GM18499 (cell line): ENCODE measurements around the gene COL19A1.

ENCODE experiments used
- ATAC-seq: cut with Tn5 transposase; IDR thresholded peaks from one replicate; pipeline ENCODE4 v1.9.1; 2021; ENCODE audit warnings: moderate number of reproducible peaks; ENCODE audit not compliant: insufficient read depth, unreplicated experiment

Gene COL19A1

GRCh38 chr6:70198785-70199184, 332.4 kb downstream of the COL19A1 start:
- no peak for ATAC-seq

DNA sequence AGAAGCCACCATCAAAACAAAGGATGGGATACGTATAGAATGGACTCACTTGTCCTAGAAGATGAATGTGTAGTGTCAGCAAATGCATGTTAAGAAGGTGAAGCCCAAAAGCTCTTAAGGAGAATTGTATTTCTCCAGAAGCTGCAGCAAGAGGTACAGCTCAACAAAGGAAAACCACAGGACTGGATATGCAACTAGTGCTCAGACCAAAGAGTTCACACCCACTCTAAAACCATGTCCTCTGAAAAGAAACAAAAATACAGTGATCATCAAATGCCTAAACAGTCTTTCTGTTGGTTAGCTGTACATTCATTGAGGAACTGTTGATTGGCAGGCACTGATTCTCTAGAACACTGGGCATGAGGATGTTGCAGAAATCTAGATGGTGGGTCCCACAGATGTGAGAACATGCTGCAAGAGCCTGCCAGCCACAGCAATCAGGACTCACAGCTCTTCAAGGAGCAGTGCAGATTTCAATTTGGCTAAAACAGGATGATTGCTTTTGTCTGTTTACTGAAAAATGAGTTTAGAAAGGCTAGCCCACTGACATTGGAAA, 342.0 kb downstream of the COL19A1 start:
- no peak for ATAC-seq

GRCh38 chr6:70210462-70210861, 344.1 kb downstream of the COL19A1 start:
- no peak for ATAC-seq

DNA sequence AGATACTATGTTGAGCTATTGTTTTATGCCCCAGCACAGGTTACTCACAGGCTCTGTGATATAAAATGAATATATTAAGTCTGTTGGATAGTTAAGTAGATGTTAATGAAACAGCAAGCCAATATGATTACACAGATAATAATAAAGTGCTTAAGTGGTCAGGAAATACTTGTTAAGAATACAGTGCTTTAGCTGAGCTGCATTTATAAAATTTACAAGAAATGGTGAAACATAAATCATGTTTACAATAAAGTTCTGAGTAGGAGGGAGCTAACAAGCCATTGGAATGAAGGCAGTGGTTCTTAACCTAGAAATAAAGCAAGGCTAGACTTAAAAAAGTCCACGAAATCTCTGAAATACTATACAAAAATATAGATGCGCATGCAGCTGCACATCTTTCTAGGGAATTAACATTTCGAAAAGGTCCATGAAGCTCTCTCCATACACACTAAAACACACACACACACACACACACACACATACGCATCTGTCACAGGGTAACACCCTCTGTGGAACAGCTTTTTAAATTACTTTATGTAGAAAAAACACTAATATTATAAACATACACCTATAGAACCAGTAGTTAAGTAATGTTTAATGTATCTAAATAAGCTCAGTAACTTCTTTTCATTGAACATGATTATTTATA, 349.2 kb downstream of the COL19A1 start:
- no peak for ATAC-seq

GRCh38 chr6:70216767-70217166, 350.4 kb downstream of the COL19A1 start:
- no peak for ATAC-seq

- no peak for ATAC-seq
Observed at GRCh38 chr6:70219943-70220613, 353.7 kb downstream of the COL19A1 start.

GRCh38 chr6:70221025-70221714, 354.8 kb downstream of the COL19A1 start:
- ATAC-seq, result no peak

GRCh38 chr6:70221715-70222438, 355.5 kb downstream of the COL19A1 start:
- ATAC-seq, result no peak

DNA sequence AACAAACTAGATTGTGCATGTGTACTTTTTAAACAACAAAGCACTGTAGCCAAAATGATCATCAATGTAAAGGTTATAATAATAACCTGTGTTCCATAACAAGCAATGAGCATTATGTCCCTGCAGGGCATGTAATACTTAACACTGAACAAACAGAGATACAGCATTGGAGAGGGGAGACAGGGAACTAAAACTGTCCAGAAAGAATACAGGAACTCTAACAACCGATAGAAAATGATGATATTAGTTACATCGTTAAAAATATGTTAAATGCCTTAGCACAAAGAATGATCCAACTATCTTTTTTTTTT, 356.0 kb downstream of the COL19A1 start:
- ATAC-seq, result no peak

- no peak for ATAC-seq
Observed at GRCh38 chr6:70225055-70225454, 358.7 kb downstream of the COL19A1 start.

GRCh38 chr6:70231311-70231710, 365.0 kb downstream of the COL19A1 start:
- no peak for ATAC-seq

DNA sequence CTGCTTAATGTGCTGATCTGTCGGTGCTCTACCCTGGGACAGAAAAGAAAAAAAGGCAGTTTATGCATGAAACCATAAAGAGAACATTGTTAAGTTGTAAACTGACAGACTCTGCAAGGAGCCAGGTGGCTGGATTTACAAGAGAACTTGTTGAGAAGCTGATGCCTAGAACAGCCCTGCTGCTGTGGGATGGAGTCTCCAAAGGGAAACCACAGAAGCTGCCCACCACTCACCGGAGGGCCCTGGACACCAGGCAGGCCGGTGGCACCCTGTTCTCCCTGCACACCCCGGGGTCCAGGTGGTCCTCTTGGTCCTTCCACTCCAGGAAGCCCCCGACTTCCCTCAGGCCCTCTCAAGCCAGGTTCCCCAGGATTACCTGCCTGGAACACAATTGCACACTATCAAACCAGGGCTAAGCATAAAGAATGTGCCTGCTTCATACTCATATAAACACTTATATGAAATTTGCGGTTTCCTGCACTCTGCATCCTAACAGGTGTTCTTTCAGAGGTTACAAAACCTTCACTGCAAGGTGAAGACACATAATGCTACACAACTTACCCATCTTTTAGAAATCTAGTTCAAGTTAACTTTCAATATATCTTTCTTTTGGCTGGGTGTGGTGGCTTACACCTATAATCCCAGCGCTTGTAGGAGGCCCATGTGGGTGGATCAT, 368.3 kb downstream of the COL19A1 start:
- no peak for ATAC-seq

- ATAC-seq, result no peak
Observed at GRCh38 chr6:70236343-70236742, 370.0 kb downstream of the COL19A1 start.

GRCh38 chr6:70241031-70241430, 374.7 kb downstream of the COL19A1 start:
- ATAC-seq, result no peak

- no peak for ATAC-seq
Observed at GRCh38 chr6:70241991-70242420, 375.6 kb downstream of the COL19A1 start.

DNA sequence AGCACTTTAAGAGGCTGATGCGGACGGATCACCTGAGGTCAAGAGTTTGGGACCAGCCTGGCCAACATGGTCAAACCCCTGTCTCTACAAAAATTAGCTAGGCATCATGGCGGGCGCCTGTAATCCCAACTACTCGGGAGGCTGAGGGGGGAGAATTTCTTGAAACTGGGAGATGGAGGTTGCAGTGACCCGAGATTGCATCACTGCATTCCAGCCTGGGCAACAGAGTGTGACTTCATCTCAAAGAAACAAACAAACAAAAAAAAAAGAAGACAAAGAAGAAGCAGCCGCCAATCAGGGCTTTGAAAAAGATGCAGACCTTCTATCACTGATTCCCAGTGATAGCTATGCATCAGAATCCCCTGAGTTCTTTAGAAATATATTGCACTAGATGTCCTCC, 379.8 kb downstream of the COL19A1 start:
- ATAC-seq, result no peak

GRCh38 chr6:70252604-70253003, 386.2 kb downstream of the COL19A1 start:
- ATAC-seq, result no peak

DNA sequence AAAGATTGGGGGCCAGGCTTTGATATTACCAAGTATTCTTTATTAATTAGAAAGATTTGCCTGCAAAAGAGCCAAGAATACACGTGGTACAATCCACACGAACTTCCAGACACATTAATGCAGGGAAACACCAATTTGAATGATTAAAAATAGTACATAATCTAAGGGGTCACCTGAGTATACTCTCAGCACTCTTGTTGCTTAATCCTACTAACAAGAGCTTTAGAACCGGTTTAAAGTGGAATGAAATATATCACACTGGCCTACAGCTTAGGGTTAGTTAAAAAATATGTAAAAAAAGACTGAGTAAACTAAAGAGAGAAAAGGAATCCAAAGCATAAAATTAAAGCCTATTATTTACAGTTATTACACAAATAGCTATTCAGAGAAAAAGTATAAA, 387.6 kb downstream of the COL19A1 start:
- ATAC-seq, result no peak

- no peak for ATAC-seq
Observed at GRCh38 chr6:70254784-70255183, 388.4 kb downstream of the COL19A1 start.

- ATAC-seq, result no peak
Observed at GRCh38 chr6:70257768-70258273, 391.5 kb downstream of the COL19A1 start.
